GM12878 (cell line): ENCODE measurements around the gene CAPZB. TPM values are rescaled to one million over a fixed set of nuclear protein-coding genes. Genes with fewer than 3 reads are reported as not detected.

Experiments used
- ATAC-seq: fragments of 200-7000 bp; cut with Tn5 transposase; 3 replicates; pipeline ENCODE4 v1.9.1; 2020; ENCODE audit warnings: mild to moderate bottlenecking, moderate library complexity
- BruUV-seq: library from RNA; stranded (reverse); fragments of 400-500 nt; replicated peaks from 2 replicates; lab custom pipeline; 2021; lab: Mats Ljungman, UMichigan
- CTCF ChIA-PET: fragments of 300-600 bp; sonication (Branson Sonifier 250); formaldehyde crosslinking; extraction: SDS; loops from one replicate; lab custom pipeline; 2021; ENCODE audit warnings: inconsistent platforms; lab: Yijun Ruan, JAX
- POLR2A ChIA-PET: fragments of 350-600 bp; formaldehyde crosslinking; extraction: SDS; loops from one replicate; lab custom pipeline; 2021; ENCODE audit warnings: inconsistent platforms; lab: Charles Lee
- RAD21 ChIA-PET: fragments of 300-600 bp; sonication (Branson Sonifier 250); formaldehyde crosslinking; loops from one replicate; lab custom pipeline; 2023; ENCODE audit warnings: antibody characterized with exemption; ENCODE audit not compliant: unreplicated experiment; lab: Charles Lee
- SMC1A ChIA-PET: fragments of 300-600 bp; sonication (Branson Sonifier 250); formaldehyde crosslinking; loops from one replicate; lab custom pipeline; 2023; ENCODE audit not compliant: unreplicated experiment, uncharacterized antibody; lab: Charles Lee
- DNase-seq: peaks from one replicate; pipeline ENCODE4 v3.0.0-alpha.2; 2011; ENCODE audit warnings: low read depth, low spot score
- FAIRE-seq: peaks from 3 replicates; lab custom pipeline; 2011; peaks lifted over from hg19 to GRCh38; lab: Jason Lieb, UNC
- H2AFZ ChIP-seq: 2 replicates; pipeline ENCODE4 v1.6.0; 2011; ENCODE audit warnings: low read depth, low read length, control low read depth; ENCODE audit not compliant: control insufficient read depth
- H3K27ac ChIP-seq: 2 replicates; pipeline ENCODE4 v1.5.1; 2011; ENCODE audit warnings: control low read depth; ENCODE audit not compliant: control insufficient read depth, insufficient read depth
- H3K27me3 ChIP-seq, 2 experiments: replicated peaks in 1 of 2; 2 replicates each; pipeline versions ENCODE4 v1.6.0 to v1.6.1; 2011; ENCODE audit warnings: low read length in 1 of 2; ENCODE audit not compliant: control insufficient read depth in 2 of 2, insufficient read depth in 2 of 2
- H3K36me3 ChIP-seq, 2 experiments: 2 replicates each; pipeline ENCODE4 v1.5.1; 2011; ENCODE audit warnings: low read length in 1 of 2; ENCODE audit not compliant: control insufficient read depth in 2 of 2, insufficient read depth in 2 of 2
- H3K4me1 ChIP-seq: 2 replicates; pipeline ENCODE4 v1.6.1; 2011; ENCODE audit warnings: mild to moderate bottlenecking, low read length, moderate library complexity, mixed read lengths; ENCODE audit not compliant: control insufficient read depth, insufficient read depth
- H3K4me2 ChIP-seq: 2 replicates; pipeline ENCODE4 v1.6.0; 2011; ENCODE audit warnings: control low read depth; ENCODE audit not compliant: control insufficient read depth, insufficient read depth
- H3K4me3 ChIP-seq: fragments of 200-600 bp; sonication (generic); 2 replicates; pipeline ENCODE4 v1.5.1; 2016
- H3K79me2 ChIP-seq: 2 replicates; pipeline ENCODE4 v1.6.0; 2011; ENCODE audit warnings: low read length; ENCODE audit not compliant: control insufficient read depth, insufficient read depth
- H3K9ac ChIP-seq: 2 replicates; pipeline ENCODE4 v1.8.0; 2011; ENCODE audit warnings: low read length, control low read depth, mixed read lengths; ENCODE audit not compliant: control insufficient read depth, insufficient read depth
- H3K9me3 ChIP-seq: replicated peaks from 3 replicates; pipeline ENCODE4 v1.5.1; 2011; ENCODE audit warnings: mild to moderate bottlenecking, low read length; ENCODE audit not compliant: control insufficient read depth, insufficient read depth
- H4K20me1 ChIP-seq: 2 replicates; pipeline ENCODE4 v1.6.0; 2011; ENCODE audit not compliant: control insufficient read depth, insufficient read depth
- BCL11A ChIP-seq: IDR thresholded peaks from 2 replicates; pipeline ENCODE4 v1.6.1; 2011; ENCODE audit warnings: low read depth, low read length
- DPF2 ChIP-seq: fragments of 450-650 bp; IDR thresholded peaks from 2 replicates; pipeline ENCODE4 v1.6.1; 2017; ENCODE audit warnings: mild to moderate bottlenecking
- HDGF ChIP-seq: fragments of 450-650 bp; IDR thresholded peaks from 2 replicates; pipeline ENCODE4 v1.6.1; 2016; ENCODE audit warnings: antibody characterized with exemption
- IRF4 ChIP-seq: IDR thresholded peaks from 2 replicates; pipeline ENCODE4 v1.6.1; 2011; ENCODE audit warnings: low read depth, low read length
- MXI1 ChIP-seq: fragments of 150-350 bp; IDR thresholded peaks from 2 replicates; pipeline ENCODE4 v1.6.1; 2011; ENCODE audit warnings: low read depth, mild to moderate bottlenecking, inconsistent platforms, low read length, improper control_type of control experiment
- RAD51 ChIP-seq: fragments of 450-650 bp; IDR thresholded peaks from 2 replicates; pipeline ENCODE4 v1.6.1; 2016; ENCODE audit warnings: moderate library complexity, mild to moderate bottlenecking, inconsistent platforms
- SMC3 ChIP-seq: IDR thresholded peaks from 2 replicates; pipeline ENCODE4 v1.6.1; 2011; ENCODE audit warnings: low read length, improper control_type of control experiment, borderline replicate concordance
- TARDBP ChIP-seq: IDR thresholded peaks from 2 replicates; pipeline ENCODE4 v1.6.1; 2016; ENCODE audit warnings: borderline replicate concordance
- TCF3 ChIP-seq: IDR thresholded peaks from 2 replicates; pipeline ENCODE4 v1.6.1; 2012; ENCODE audit warnings: low read depth, mild to moderate bottlenecking, low read length, borderline replicate concordance; ENCODE audit not compliant: insufficient read depth
- YBX1 ChIP-seq: fragments of 450-650 bp; IDR thresholded peaks from 2 replicates; pipeline ENCODE4 v1.6.1; 2016; ENCODE audit warnings: antibody characterized with exemption
- WGBS: methylation state at CpG from one replicate; pipeline ENCODE4 v1.1.6; 2016; ENCODE audit warnings: low lambda C conversion rate; ENCODE audit not compliant: insufficient replicate concordance, insufficient coverage; ENCODE audit errors: missing lambda C conversion rate; 5-methylcytosine and 5-hydroxymethylcytosine counted together
- in situ Hi-C: fragments of 300-500 bp; cut with MboI; formaldehyde crosslinking; loops from 9 replicates; pipeline ENCODE4 v1.14.3; 2018; ENCODE audit warnings: mixed read lengths
- intact Hi-C: fragments of 100-400 bp; cut with micrococcal nuclease; formaldehyde crosslinking; loops from one replicate; pipeline ENCODE4 v1.14.2; 2022; ENCODE audit not compliant: unreplicated experiment
- polyA plus RNA-seq, 11 experiments: library from polyadenylated mRNA; depleted of rRNA in 4 of 11; unstranded in 6 of 11; stranded (reverse) in 5 of 11; fragments of >200 nt; fragmentation: Nextera tagmentation in 4 of 11; fragmentation: Illumina TruSeq in 1 of 11; extraction: Ambion mirVana in 4 of 11; extraction: Trizol in 1 of 11; gene quantifications; 1 replicate in 1 of 11; 2 replicates in 10 of 11; pipeline versions ENCODE4 v1.2.1 to v1.2.3, GENCODE V29; 2011 to 2016; ENCODE audit warnings: inconsistent platforms in 2 of 11, missing spikeins in 2 of 11, low read depth in 1 of 11
- total RNA-seq, 4 experiments: library from RNA; depleted of rRNA in 3 of 4; stranded (reverse); fragments of >200 nt in 3 of 4; fragmentation: Illumina TruSeq in 1 of 4; extraction: Trizol in 1 of 4; gene quantifications; 2 replicates each; pipeline versions ENCODE4 v1.2.1 to v1.2.3, GENCODE V29; 2013 to 2021

CAPZB gene
- total and polyA plus RNA-seq, 10 of the 15 experiments (the other 5 are each of a cell fraction or from before 2014, with no cell fraction given), result 104 to 454 (median 213) TPM

- Histone ChIP-seq H3K4me1 (peaks cover 69% of the 10 kb centered on the region), H3K4me2 (peak overlapping the region; percentile 89), H3K27me3 (no peaks in the 10 kb centered on the region), H3K27ac (peak overlapping the region; percentile 30; the same call in 1 of the 2 replicates), H3K79me2 (peaks cover 90% of the 10 kb centered on the region), H3K9ac (peak overlapping the region; percentile 37; the same call in 1 of the 2 replicates), H3K9me3 (no peaks in the 10 kb centered on the region), H3K36me3 (peaks cover 0 to 5% of the 10 kb centered on the region in 2 experiments; a peak in 2 of 4 replicates), H4K20me1 (peaks cover 12% of the 10 kb centered on the region; the same call in 1 of the 2 replicates), H2AFZ (no peak overlapping the region), H3K4me3 (no peak overlapping the region)
- SMC1A ChIA-PET, result interaction anchor here (1.0 to 1.2 kb wide), 2 partner anchors 10 to 24 kb away, joined by 3 read pairs; no protein-coding TSS in a partner anchor
- in situ Hi-C loops (no loop called here), intact Hi-C loops (no loop called here)
- DNase-seq (no peak), FAIRE-seq (no peak), ATAC-seq (no peak)
- CTCF ChIA-PET, result interaction anchor here (1.2 kb wide), 1 partner anchor 123 kb away, joined by 3 read pairs; no protein-coding TSS in a partner anchor
- TF ChIP-seq IRF4 (no peak), DPF2 (no peak), MXI1 (no peak), TARDBP (no peak), HDGF (no peak), YBX1 (no peak), SMC3 (no peak), BCL11A (no peak), RAD51 (no peak), TCF3 (no peak)
- RAD21 ChIA-PET, result interaction anchor here (0.5 kb wide), 1 partner anchor 10 kb away, joined by 3 read pairs; no protein-coding TSS in a partner anchor
- WGBS, result 42% methylated on average over 6 of the region's 6 CpGs
- BruUV-seq, result TSS peak; percentile 3
- POLR2A ChIA-PET, result no interaction called here
Measured at GRCh38 chr1:19458815-19459417, 26.4 kb downstream of the CAPZB start.
